ENCODE results near the gene EP400.

EP400 gene

DNA sequence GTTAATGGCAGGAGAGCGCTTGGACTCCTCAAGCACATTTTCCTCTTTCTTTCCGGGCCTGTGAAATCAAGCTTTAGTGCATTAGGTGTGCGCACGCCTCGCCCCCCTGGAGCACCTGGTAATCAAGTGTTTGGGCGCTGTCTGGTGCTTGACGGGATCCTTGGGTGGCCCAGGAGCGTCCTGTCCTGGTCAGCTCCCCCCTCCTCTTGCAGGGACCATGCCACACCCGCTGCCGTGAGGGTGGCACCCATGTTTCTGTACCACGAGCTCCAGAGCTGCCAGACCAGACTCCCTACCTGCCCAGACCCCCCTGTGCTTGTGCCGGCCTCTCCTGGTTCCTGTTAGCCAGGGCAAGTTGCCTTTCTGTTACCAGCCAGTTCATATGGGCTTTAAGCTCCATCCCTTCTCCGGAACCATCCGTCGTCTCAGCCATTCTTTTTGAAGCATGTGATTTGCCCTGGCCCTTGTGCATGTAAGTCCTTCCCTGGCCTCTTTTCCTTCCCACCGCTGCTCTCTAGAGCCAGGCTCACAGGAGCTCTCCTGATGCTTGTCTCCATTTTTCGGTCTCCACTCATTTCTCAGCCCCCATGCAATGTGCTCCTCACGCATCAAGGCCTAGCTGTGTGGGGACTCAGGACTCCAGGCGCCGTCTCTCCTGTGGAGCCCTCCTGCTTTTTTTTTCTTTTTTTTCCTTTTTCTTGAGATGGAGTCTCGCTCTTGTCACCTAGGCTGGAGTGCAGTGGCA lies 66.1 kb downstream of the EP400 start:
- H3K27ac ChIP-seq: no peak overlapping the region
- no peak for TF ChIP-seq ZFX (IDR thresholded peaks at IDR 0.05)
- TF ChIP-seq, protein P1, sequence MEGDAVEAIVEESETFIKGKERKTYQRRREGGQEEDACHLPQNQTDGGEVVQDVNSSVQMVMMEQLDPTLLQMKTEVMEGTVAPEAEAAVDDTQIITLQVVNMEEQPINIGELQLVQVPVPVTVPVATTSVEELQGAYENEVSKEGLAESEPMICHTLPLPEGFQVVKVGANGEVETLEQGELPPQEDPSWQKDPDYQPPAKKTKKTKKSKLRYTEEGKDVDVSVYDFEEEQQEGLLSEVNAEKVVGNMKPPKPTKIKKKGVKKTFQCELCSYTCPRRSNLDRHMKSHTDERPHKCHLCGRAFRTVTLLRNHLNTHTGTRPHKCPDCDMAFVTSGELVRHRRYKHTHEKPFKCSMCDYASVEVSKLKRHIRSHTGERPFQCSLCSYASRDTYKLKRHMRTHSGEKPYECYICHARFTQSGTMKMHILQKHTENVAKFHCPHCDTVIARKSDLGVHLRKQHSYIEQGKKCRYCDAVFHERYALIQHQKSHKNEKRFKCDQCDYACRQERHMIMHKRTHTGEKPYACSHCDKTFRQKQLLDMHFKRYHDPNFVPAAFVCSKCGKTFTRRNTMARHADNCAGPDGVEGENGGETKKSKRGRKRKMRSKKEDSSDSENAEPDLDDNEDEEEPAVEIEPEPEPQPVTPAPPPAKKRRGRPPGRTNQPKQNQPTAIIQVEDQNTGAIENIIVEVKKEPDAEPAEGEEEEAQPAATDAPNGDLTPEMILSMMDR (conservative IDR thresholded peaks at IDR 0.05): no peak

DNA sequence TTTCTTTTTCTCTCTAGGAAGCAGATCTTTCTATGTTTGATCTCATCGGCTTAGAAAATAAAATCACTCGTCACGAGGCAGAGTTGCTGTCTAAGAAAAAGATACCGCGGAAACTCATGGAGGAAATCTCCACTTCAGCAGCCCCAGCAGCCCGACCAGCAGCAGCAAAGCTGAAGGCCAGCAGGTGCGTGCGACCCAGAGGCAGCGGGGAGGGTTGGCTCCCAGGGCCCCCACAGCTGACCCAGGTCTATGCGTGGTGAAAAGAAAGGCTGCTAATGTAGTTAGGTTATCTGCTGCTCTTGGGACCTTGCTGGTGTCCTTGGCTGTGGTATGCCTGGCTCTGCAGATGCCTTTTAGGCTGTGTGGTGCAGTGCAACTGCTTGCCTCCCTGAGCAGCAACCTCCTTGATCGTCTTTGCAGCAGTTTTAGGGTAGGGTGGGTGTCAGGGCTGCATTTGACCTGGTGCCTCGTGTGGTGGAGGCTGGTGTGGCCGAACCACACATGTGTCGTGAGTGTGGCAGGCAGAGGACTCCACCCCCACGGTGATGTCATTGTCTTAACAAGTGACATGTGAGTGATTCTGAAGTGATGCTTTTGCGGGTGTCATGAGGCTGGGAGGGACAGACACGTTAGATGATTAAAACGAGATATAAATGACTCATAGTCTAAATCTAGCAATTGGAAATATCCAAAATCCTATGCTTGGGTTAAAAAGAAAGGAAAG lies 68.6 kb downstream of the EP400 start:
- no peak overlapping the region for H3K27ac ChIP-seq
- TF ChIP-seq, protein P1 (conservative IDR thresholded peaks at IDR 0.05): no peak
- no peak for TF ChIP-seq ZFX (IDR thresholded peaks at IDR 0.05)

DNA sequence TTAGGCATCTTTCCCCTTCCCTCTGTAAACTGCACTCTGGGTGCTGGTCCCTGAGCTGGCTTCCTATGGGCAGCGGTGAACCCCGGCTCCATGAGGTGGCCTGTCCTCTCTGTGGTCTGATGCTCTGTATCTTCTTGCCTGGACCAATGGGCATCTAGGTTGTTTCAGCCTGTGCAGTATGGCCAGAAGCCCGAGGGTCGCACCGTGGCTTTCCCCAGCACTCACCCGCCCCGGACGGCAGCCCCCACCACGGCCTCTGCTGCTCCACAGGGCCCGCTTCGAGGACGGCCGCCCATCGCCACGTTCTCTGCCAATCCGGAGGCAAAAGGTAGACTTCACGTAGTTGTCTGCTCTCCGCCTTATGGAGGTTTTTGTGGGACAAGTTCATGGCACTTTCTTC lies 70.1 kb downstream of the EP400 start:
- no peak for TF ChIP-seq ZFX (IDR thresholded peaks at IDR 0.05)
- TF ChIP-seq, protein P1 (conservative IDR thresholded peaks at IDR 0.05): no peak
- no peak overlapping the region for H3K27ac ChIP-seq

DNA sequence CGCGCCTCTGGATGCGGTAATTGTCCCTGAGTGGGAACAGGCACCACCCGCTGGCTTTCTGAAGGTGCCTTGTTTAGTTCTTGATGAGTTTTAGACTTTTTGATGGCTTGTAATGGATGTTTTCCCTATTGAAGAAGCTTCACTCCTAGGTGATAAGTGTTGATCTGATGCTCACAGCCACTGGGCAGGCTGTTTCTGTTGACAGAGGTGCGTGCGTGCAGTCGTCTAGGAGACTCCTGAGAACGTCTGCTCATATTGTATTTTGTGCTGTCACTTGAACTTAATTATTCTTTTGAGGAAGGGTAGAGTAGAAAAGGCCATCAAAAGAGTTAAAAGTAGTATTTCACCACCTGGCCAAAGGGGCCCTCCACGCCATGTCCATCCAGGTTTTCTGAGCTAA lies 70.5 kb downstream of the EP400 start:
- no peak overlapping the region for H3K27ac ChIP-seq
- no peak for TF ChIP-seq ZFX (IDR thresholded peaks at IDR 0.05)
- TF ChIP-seq, protein P1 (conservative IDR thresholded peaks at IDR 0.05): no peak

DNA sequence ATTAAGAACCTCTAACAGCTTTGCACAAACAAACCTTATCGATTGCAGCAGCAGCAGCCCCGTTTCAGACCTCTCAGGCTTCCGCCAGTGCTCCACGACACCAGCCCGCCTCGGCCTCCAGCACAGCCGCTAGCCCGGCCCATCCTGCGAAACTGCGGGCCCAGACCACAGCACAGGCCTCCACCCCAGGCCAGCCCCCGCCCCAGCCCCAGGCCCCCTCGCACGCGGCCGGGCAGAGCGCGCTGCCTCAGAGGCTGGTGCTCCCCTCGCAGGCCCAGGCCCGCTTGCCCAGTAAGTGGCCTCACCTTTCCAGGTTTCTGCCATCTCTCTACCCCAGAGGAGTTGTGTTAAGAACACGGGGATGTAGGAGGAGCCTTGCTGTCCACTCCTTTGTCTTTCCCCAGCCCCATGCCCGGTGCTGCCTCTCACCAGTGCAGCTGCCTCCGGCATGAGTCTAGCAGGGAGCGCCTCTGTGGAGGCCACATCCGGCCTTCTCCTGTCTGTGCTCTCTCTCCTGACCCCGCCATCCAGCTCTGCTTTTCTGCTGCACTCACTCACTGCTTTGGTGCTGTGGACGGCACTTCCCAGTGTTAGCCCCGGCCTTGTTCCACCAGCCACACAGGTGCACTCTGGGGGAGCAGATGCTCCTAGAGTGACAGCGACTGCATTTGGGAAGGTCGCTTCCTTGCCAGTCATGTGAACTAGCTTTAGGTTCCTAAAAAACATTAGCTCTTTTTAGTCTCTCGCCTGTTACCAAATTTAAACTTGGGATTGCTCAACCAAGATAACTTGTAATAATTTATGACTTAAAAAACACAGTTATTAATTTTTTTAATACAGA lies 71.5 kb downstream of the EP400 start:
- TF ChIP-seq ZFX (IDR thresholded peaks at IDR 0.05): no peak
- TF ChIP-seq, protein P1 (conservative IDR thresholded peaks at IDR 0.05): no peak
- H3K27ac ChIP-seq: no peak overlapping the region

DNA sequence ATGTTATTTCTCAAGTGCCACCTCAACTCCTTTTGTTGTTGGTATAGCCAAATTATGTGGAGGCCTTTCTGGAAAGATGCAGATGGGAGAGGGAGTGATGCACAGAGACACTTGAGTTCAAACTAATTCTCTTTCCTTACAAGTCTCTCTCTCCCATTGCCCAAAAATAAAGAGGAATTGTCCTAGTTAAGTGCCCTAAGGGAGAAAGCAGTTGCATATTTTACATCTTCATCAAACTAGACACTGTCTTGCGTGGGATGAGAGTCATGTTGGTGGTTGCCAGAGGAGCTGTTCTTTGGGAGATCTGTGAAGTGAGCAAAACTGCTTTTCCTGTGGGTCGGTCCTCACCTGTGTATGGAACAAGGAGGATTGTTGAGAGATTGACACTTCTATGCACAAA lies 72.2 kb downstream of the EP400 start:
- no peak overlapping the region for H3K27ac ChIP-seq
- TF ChIP-seq, protein P1 (conservative IDR thresholded peaks at IDR 0.05): no peak
- no peak for TF ChIP-seq ZFX (IDR thresholded peaks at IDR 0.05)
